Measurements from ENCODE around the gene NDST1. TPM values are rescaled to one million over a fixed set of nuclear protein-coding genes. Genes with fewer than 3 reads are reported as not detected.
"Not testable (repeated sequence)": the region's sequence is repeated elsewhere in the genome, so short reads cannot be mapped to it uniquely, and the experiment has no call there.

The NDST1 gene
- total RNA-seq, 1 donor from 2014 or later: 17.1 TPM

- no peak for FAIRE-seq
- no peak for TF ChIP-seq CTCF (IDR thresholded peaks at IDR 0.05; ENCODE audit: insufficient read depth, low read length, severe bottlenecking)
- H3K4me3 ChIP-seq (ENCODE audit: low read depth, low read length): no peak overlapping the region
- no peaks in the 10 kb centered on the region for H3K27me3 ChIP-seq (ENCODE audit: control insufficient read depth, insufficient read depth, low read length)
- no peak for DNase-seq (ENCODE audit: low read depth)
- H3K36me3 ChIP-seq (ENCODE audit: control insufficient read depth, insufficient read depth, low read length): no peaks in the 10 kb centered on the region
Observed at GRCh38 chr5:150465927-150466326, 42.0 kb upstream of the NDST1 start.

GRCh38 chr5:150468206-150468605, 39.7 kb upstream of the NDST1 start:
- H3K4me3 ChIP-seq (ENCODE audit: low read depth, low read length): no peak overlapping the region

GRCh38 chr5:150469718-150470469, 38.0 kb upstream of the NDST1 start:
- Histone ChIP-seq H3K4me3 (ENCODE audit: low read depth, low read length) (no peak overlapping the region), H3K27me3 (ENCODE audit: control insufficient read depth, insufficient read depth, low read length) (no peaks in the 10 kb centered on the region), H3K36me3 (ENCODE audit: control insufficient read depth, insufficient read depth, low read length) (no peaks in the 10 kb centered on the region)
- TF ChIP-seq CTCF (IDR thresholded peaks at IDR 0.05; ENCODE audit: insufficient read depth, low read length, severe bottlenecking): no peak
- FAIRE-seq (no peak), DNase-seq (ENCODE audit: low read depth) (peak; percentile 68)

More at GRCh38 chr5:150468206-150468605, 39.7 kb upstream of the NDST1 start:
- Histone ChIP-seq H3K27me3 (ENCODE audit: control insufficient read depth, insufficient read depth, low read length) (no peaks in the 10 kb centered on the region), H3K36me3 (ENCODE audit: control insufficient read depth, insufficient read depth, low read length) (no peaks in the 10 kb centered on the region)
- TF ChIP-seq CTCF (IDR thresholded peaks at IDR 0.05; ENCODE audit: insufficient read depth, low read length, severe bottlenecking): no peak
- DNase-seq (ENCODE audit: low read depth) (no peak), FAIRE-seq (no peak)

- Histone ChIP-seq H3K4me3 (ENCODE audit: low read depth, low read length) (no peak overlapping the region), H3K27me3 (ENCODE audit: control insufficient read depth, insufficient read depth, low read length) (no peaks in the 10 kb centered on the region), H3K36me3 (ENCODE audit: control insufficient read depth, insufficient read depth, low read length) (no peaks in the 10 kb centered on the region)
- DNase-seq (ENCODE audit: low read depth) (peak; percentile 95), FAIRE-seq (no peak)
- no peak for TF ChIP-seq CTCF (IDR thresholded peaks at IDR 0.05; ENCODE audit: insufficient read depth, low read length, severe bottlenecking)
Observed at GRCh38 chr5:150473673-150474358, 34.1 kb upstream of the NDST1 start.

- DNase-seq (ENCODE audit: low read depth); H3K27me3 ChIP-seq (ENCODE audit: control insufficient read depth, insufficient read depth, low read length); H3K4me3 ChIP-seq (ENCODE audit: low read depth, low read length); H3K36me3 ChIP-seq (ENCODE audit: control insufficient read depth, insufficient read depth, low read length); FAIRE-seq: not testable (repeated sequence)
Observed at GRCh38 chr5:150476568-150476967, 31.4 kb upstream of the NDST1 start.

GRCh38 chr5:150479416-150479815, 28.5 kb upstream of the NDST1 start:
- H3K36me3 ChIP-seq (ENCODE audit: control insufficient read depth, insufficient read depth, low read length): no peaks in the 10 kb centered on the region
- H3K4me3 ChIP-seq (ENCODE audit: low read depth, low read length): no peak overlapping the region
- TF ChIP-seq CTCF (IDR thresholded peaks at IDR 0.05; ENCODE audit: insufficient read depth, low read length, severe bottlenecking): no peak
- DNase-seq (ENCODE audit: low read depth): no peak
- no peak for FAIRE-seq
- no peaks in the 10 kb centered on the region for H3K27me3 ChIP-seq (ENCODE audit: control insufficient read depth, insufficient read depth, low read length)

All from bronchial epithelial cell (primary cell).